GM18951 (cell line): ENCODE data around the gene ERV3-1.
"Not testable (repeated sequence)": the region's sequence is repeated elsewhere in the genome, so short reads cannot be mapped to it uniquely, and the experiment has no call there.

Experiments used
- POLR2A ChIP-seq: IDR thresholded peaks from 4 replicates; pipeline ENCODE4 v1.6.1; 2011; ENCODE audit warnings: mild to moderate bottlenecking; ENCODE audit not compliant: insufficient read length, insufficient read depth; ENCODE audit errors: extremely low read depth
- in situ Hi-C: fragments of 300-500 bp; cut with MboI; formaldehyde crosslinking; loops from one replicate; pipeline ENCODE4 v1.12.0; 2022; ENCODE audit warnings: low sequenced_read_pairs, mixed read lengths, inconsistent platforms; ENCODE audit not compliant: unreplicated experiment

The ERV3-1 gene

GRCh38 chr7:65006094-65006992, at the start of gene ERV3-1:
Gene ERV3-1 (minus strand): TSS chr7:65006687. CDS start chr7:64993026, 13,661 bp downstream.
- TF ChIP-seq POLR2A: peak; percentile 92
- in situ Hi-C loops: no loop called here

- in situ Hi-C loops: loop anchor here (10.0 kb wide), 1 partner anchor 829 kb away; no protein-coding TSS in a partner anchor
Observed at GRCh38 chr7:65055786-65056185, 49.3 kb upstream of the ERV3-1 start.

GRCh38 chr7:65054466-65054994, 48.0 kb upstream of the ERV3-1 start:
- in situ Hi-C loops: loop anchor here (10.0 kb wide), 1 partner anchor 830 kb away; no protein-coding TSS in a partner anchor

GRCh38 chr7:65051654-65052053, 45.2 kb upstream of the ERV3-1 start:
- in situ Hi-C loops: loop anchor here (10.0 kb wide), 1 partner anchor 833 kb away; no protein-coding TSS in a partner anchor

- in situ Hi-C loops: loop anchor here (10.0 kb wide), 1 partner anchor 834 kb away; no protein-coding TSS in a partner anchor
Observed at GRCh38 chr7:65051139-65051538, 44.7 kb upstream of the ERV3-1 start.

GRCh38 chr7:65046329-65046728, 39.8 kb upstream of the ERV3-1 start:
- in situ Hi-C loops: not testable (repeated sequence)

GRCh38 chr7:65045589-65045988, 39.1 kb upstream of the ERV3-1 start:
- in situ Hi-C loops: not testable (repeated sequence)

GRCh38 chr7:65038767-65039166, 32.3 kb upstream of the ERV3-1 start:
- in situ Hi-C loops: not testable (repeated sequence)

GRCh38 chr7:65037740-65038688, 31.5 kb upstream of the ERV3-1 start:
- TF ChIP-seq POLR2A: peak; percentile 60
- in situ Hi-C loops: no loop called here

GRCh38 chr7:65036526-65036925, 30.0 kb upstream of the ERV3-1 start:
- in situ Hi-C loops: not testable (repeated sequence)

- in situ Hi-C loops: not testable (repeated sequence)
Observed at GRCh38 chr7:65035469-65035868, 29.0 kb upstream of the ERV3-1 start.

GRCh38 chr7:65034120-65034782, 27.8 kb upstream of the ERV3-1 start:
- in situ Hi-C loops: not testable (repeated sequence)

GRCh38 chr7:65033391-65033790, 26.9 kb upstream of the ERV3-1 start:
- in situ Hi-C loops: not testable (repeated sequence)

- in situ Hi-C loops: loop anchor here (10.0 kb wide), 1 partner anchor 840 kb away; no protein-coding TSS in a partner anchor
Observed at GRCh38 chr7:65025023-65025422, 18.5 kb upstream of the ERV3-1 start.

- in situ Hi-C loops: loop anchor here (10.0 kb wide), 1 partner anchor 844 kb away; no protein-coding TSS in a partner anchor
Observed at GRCh38 chr7:65020978-65021377, 14.5 kb upstream of the ERV3-1 start.

- in situ Hi-C loops: not testable (repeated sequence)
Observed at GRCh38 chr7:65009881-65010280, 3.4 kb upstream of the ERV3-1 start.

- in situ Hi-C loops: not testable (repeated sequence)
Observed at GRCh38 chr7:65009394-65009793, 2.9 kb upstream of the ERV3-1 start.

- in situ Hi-C loops: not testable (repeated sequence)
Observed at GRCh38 chr7:65007036-65007435, 549 bp upstream of the ERV3-1 start.
